HG02973 (cell line): ENCODE measurements around the gene TUBA3D.
"Not testable (repeated sequence)": the region's sequence is repeated elsewhere in the genome, so short reads cannot be mapped to it uniquely, and the experiment has no call there.

ENCODE experiments used
- ATAC-seq: cut with Tn5 transposase; IDR thresholded peaks from one replicate; pipeline ENCODE4 v1.9.1; 2021; ENCODE audit warnings: moderate library complexity; ENCODE audit not compliant: unreplicated experiment

TUBA3D gene

DNA sequence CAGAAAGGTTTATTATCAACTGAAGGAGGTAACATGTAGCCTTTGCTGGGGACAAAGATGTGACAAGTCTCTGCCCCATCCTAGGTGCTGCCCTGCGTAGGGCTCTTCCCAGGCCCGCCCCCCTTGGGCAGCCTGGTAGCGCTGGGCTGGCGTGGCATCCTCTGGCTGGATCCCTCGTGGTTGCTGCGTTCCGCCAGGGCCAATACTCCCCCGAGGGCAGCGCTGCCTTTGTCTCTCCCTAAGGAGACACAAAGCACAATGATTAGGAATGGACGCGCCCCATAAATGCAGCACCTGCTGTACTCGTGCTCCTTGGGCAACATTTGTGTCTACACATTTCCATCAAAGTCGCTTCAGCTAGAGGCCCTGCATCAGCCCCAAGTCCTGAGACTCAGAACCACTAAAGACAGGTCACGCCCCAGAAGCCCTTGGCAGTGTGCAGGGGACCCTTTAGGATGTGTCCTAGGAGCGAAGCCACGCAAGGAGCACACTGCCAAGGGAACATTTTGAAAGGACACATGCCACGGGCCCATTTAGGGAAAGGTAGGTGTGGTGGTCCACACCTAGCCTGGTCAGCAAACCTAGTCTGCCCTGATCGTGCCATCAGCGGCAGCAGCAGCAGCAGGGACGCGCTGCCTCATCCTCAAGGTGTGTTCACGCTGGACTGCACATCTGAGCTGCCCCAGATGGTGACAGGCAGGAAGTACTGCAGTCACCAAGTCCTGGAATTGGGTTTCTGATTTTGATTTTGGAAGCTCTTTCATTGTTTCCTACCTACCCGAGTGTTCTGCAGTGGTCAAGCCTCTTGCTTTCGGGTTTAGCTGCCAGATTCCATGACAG lies 8.3 kb downstream of the TUBA3D start:
- not testable (repeated sequence) for ATAC-seq

GRCh38 chr2:131484906-131485460 lies 9.1 kb downstream of the TUBA3D start:
- not testable (repeated sequence) for ATAC-seq

DNA sequence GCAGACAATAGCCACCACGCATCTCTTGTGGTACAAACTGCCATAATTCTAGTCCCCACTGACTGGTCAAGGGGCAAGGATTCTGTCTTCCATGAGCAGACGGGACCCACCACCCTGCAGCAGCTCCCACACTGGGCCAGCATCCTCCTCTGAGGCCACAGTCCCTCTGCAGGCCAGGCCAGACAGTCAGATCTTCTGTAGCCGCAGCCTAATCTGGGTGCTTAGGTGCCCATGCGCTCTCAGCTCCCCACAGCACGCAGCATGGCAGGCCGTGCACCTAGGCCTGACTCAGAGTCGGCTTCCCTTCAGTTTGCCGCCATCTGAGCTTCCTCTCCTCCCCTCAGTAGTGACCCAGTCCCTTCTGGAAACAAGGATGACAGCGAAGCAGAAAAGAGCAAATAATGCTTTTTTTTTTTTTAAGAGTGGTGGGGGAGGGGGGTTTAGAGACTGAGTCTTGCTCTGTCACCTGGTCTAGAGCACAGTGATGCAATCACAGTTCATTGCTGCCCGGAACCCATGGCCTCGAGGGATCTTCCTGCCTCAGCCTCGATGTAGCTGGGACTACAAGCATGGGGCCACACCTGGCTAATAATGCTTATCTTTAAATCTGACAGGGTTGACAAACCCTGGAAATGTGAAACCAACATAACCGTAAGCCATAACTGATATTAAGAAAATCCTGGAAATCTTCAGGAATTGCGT lies 10.4 kb downstream of the TUBA3D start:
- ATAC-seq, result not testable (repeated sequence)

- no peak for ATAC-seq
Measured at GRCh38 chr2:131488306-131489205, 12.6 kb downstream of the TUBA3D start.

DNA sequence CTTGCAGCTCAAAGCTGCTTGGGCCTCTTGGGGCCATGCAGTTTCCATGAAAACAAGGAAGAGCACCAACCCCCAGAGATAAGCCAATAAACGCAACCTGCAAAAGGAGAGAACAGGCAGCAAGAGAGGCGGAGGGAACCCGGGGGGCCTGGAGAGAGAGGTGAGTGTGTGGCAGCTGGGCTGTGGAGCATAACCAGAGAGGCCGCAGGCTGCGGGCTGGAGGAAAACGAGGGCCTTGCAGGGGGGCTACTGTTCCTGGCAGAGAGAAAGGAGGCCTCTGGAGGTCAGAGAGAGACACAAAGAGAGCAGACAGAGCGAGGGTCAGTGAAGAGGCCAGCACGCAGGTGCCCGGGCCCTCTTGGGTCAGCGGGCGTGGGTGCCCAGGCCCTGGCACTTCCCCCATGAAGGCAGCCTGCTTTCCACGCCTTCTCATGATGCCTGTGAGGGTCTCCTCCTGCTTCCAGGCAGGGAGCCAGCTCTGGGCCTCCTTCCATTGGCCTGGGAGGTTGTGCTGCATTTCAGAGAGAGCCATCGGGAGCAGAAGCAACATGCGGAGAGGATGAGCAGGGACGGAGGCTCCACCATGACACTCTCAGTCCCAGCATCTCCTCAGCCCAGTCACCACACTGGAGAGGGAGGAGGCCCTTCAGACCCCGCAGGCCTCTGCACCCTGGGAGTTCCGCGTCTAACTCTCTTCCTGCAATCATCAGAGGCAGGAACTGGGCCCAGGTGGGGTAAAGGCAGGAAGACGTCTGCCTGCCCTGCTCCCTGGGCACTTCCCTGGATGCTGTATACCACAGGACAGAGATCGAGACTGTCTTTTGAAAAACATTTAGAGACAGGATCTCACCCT lies 14.9 kb downstream of the TUBA3D start:
- not testable (repeated sequence) for ATAC-seq

DNA sequence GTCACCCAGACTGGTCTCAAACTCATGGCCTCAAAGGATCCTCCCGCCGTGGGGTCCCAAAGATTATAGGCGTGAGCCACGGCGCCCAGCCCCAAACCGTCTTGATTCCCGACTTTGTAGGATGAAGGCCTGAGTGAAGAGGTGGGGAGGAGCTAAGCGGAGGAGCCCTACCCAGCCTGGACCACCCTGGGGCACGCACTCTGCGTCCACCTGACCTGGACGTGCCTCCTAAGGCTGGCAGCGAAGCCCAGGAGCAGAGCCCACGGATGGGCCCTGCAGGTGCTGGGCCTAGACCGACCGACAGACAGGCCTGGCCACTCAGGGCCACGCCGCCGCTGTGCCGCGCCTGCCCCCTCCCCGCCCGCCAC lies 15.5 kb downstream of the TUBA3D start:
- not testable (repeated sequence) for ATAC-seq

- ATAC-seq, result peak; percentile 11
Measured at GRCh38 chr2:131492015-131492417, 16.1 kb downstream of the TUBA3D start, which contains the start of gene MZT2A. TSS of gene MZT2A (minus strand) at chr2:131492397. CDS start at chr2:131492376, 21 bp downstream.

- ATAC-seq, result peak; percentile 72
Measured at GRCh38 chr2:131492418-131493198, 16.7 kb downstream of the TUBA3D start.

DNA sequence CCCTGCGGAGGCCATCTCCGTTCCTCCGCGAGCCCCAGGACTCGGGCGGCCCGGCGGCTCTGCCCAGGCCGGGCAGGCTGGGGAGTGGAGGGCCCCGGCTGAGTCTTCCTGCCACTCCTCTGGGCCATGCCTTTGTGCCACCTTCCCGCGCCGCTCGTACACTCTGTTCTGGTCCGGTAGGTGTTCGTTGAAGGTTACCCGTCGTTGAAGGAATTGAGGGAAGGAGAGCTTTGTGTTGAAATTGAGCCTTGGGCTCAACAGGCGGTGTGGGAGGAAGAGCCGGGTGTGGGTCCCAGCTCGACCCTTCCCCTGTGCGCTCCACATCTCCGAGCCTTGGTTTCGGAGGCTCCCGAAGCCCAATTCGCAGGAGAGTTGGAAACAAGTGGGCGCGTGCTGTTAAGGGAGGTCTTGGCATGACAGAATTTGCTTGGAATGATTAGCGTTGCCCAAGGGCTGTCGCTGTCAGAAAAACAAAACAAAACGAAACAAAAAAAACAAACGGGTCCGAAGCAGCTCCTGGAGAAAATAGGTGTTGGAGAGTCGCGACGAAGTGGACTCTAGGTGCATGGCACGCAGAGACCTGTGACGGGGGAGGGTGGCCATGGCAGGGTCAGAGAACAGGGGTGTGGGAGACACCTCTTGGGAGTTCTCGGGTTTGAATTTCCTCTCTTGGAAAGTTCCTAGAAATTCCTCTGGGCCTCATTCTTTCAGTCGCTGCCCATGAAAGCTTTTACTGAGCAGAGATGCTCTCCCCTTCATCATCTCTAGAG lies 17.5 kb downstream of the TUBA3D start:
- ATAC-seq, result peak; percentile 21

DNA sequence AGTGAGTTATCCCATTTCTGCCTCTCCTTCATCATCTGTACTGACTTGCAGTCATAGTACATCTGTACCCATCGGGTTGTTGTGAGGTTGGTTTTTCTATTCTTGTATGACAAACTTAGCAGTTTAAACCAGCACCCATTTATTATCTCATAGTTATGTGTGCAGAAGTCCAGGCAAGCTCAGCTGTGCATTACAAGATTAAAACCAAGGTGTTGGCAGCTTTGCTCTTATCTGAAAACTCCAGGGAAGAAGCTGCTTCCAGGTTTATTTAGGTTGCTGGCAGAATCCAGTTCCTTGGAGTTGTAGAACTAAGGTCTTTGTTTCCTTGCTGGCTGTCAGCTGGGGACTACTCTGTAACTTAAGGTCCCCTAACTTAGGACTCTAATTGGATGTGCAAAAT lies 19.6 kb downstream of the TUBA3D start:
- ATAC-seq, result not testable (repeated sequence)

DNA sequence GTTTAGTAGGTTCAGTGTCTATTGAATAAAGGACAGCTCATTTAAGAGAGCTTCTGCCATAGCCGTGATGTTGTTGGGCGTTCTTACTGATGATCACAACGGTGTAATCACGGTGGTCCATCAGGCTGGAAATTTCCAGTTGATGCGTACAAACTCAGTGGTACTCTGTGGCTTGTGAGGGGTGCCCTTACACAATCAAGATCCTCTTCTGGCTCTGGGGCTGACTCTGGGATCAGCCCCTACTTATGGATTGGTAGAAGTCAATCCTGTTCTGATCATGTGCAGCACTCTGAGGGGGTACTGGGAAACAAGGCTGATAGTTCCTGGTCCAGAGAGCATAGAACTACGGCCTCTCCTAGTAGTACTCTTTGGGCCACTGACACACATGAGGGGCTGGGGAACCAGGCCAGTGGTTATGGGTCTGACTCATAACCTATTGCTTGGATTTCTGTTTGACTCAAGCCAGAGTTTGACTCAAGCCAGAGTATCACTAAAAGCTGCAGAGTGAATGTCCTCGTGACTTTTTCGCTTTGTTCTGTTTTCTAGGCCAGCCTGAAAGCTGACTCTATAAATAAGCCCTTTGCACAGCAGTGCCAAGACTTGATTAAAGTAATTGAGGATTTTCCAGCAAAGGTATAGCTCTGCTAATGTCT lies 22.5 kb downstream of the TUBA3D start:
- peak; percentile 92 for ATAC-seq

- not testable (repeated sequence) for ATAC-seq
Measured at GRCh38 chr2:131503587-131503986, 27.7 kb downstream of the TUBA3D start.

GRCh38 chr2:131504082-131504750 lies 28.3 kb downstream of the TUBA3D start:
- ATAC-seq, result not testable (repeated sequence)

DNA sequence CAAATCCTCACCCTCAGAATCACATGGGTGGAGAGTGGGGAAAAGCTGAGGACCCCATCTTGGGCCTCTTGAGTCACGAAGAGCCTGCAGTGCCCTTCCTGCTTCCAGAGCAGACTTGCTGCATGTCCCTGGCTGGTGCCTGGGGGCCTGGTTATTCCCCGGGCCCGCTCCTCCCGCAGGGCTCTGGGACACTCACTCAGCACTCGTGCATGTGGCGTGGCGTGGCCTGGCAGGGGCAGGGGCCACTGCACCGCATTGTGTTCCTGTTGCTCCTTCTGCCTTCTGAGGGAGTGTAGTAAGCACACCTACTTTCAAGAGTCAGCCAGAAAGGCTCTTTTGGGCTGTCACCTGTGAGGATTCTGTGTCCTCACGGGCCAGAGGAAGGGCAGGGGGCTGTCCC lies 33.7 kb downstream of the TUBA3D start:
- no peak for ATAC-seq

DNA sequence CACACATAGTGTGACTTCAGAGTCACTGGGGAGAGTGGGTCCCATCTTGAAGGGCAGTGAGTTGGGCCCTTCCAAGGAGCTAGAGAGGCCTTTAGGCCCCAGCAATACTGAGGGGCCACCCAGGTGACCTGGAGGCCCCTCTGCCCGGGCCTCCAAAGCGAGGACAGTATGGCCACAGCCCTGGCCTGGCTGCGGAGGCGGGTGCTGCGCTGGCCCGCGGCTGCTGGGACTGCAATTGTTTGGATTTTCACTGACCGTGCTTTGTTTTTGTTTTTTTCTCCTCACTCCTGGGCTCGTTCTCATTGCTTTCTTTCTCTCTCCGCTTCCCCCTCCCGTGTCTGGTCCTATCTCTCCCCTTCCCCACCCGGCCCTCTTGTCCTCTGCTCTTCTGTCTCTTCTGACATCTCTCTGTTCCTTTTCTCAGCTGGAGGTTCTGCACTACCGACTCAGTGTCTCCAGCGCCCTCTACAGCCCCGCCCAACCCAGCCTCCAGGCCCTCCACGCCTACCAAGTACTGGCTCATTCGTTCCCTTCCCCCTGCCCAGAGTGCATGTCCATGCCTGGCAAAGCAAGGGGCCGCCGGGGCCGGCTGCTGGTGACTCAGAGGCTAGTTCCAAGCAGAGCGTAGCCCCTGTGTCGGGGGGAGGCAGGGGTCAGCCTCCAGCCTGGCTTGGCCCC lies 35.5 kb downstream of the TUBA3D start:
- not testable (repeated sequence) for ATAC-seq

GRCh38 chr2:131511969-131512870 lies 36.3 kb downstream of the TUBA3D start:
- not testable (repeated sequence) for ATAC-seq
